Astrocyte (in vitro differentiated cells and primary cell): ENCODE data around the gene DRD2. TPM values are rescaled to one million over a fixed set of nuclear protein-coding genes. Genes with fewer than 3 reads are reported as not detected.

Source experiments
- DNase-seq: peaks from one replicate; pipeline ENCODE4 v3.0.0-alpha.2; 2010; ENCODE audit warnings: low read depth
- FAIRE-seq: peaks from 2 replicates; lab custom pipeline; 2011; peaks lifted over from hg19 to GRCh38; lab: Jason Lieb, UNC
- H2AFZ ChIP-seq: 2 replicates; pipeline ENCODE4 v1.6.0; 2012; ENCODE audit warnings: low read depth, low read length, inconsistent platforms
- H3K27ac ChIP-seq: 2 replicates; pipeline ENCODE4 v1.5.1; 2011; ENCODE audit warnings: low read depth, low read length, inconsistent platforms
- H3K27me3 ChIP-seq: 2 replicates; pipeline ENCODE4 v1.6.0; 2011; ENCODE audit warnings: low read length, inconsistent platforms; ENCODE audit not compliant: insufficient read depth
- H3K36me3 ChIP-seq: 2 replicates; pipeline ENCODE4 v1.5.1; 2011; ENCODE audit warnings: low read length, inconsistent platforms; ENCODE audit not compliant: insufficient read depth
- H3K4me1 ChIP-seq: 2 replicates; pipeline ENCODE4 v1.5.1; 2011; ENCODE audit warnings: low read length, inconsistent platforms; ENCODE audit not compliant: insufficient read depth
- H3K4me2 ChIP-seq: 2 replicates; pipeline ENCODE4 v1.6.0; 2012; ENCODE audit warnings: low read length, inconsistent platforms
- H3K4me3 ChIP-seq: 2 replicates; pipeline ENCODE4 v1.5.1; 2011; ENCODE audit warnings: low read depth, mild to moderate bottlenecking, low read length, inconsistent platforms; ENCODE audit not compliant: insufficient read depth
- H3K79me2 ChIP-seq: 2 replicates; pipeline ENCODE4 v1.6.0; 2012; ENCODE audit warnings: mild to moderate bottlenecking, low read length, inconsistent platforms; ENCODE audit not compliant: insufficient read depth
- H3K9ac ChIP-seq: 2 replicates; pipeline ENCODE4 v1.6.0; 2012; ENCODE audit warnings: mild to moderate bottlenecking, low read length, inconsistent platforms
- H3K9me3 ChIP-seq: 2 replicates; pipeline ENCODE4 v1.5.1; 2012; ENCODE audit warnings: low read depth, mild to moderate bottlenecking, low read length, inconsistent platforms; ENCODE audit not compliant: insufficient read depth
- H4K20me1 ChIP-seq: 2 replicates; pipeline ENCODE4 v1.6.0; 2012; ENCODE audit warnings: low read length, inconsistent platforms; ENCODE audit not compliant: insufficient read depth
- H3K27ac Mint-ChIP-seq: one replicate; pipeline ENCODE4 v1.8.0; 2021; ENCODE audit warnings: mild to moderate bottlenecking, mixed read lengths; ENCODE audit not compliant: unreplicated experiment
- H3K27me3 Mint-ChIP-seq: one replicate; pipeline ENCODE4 v1.8.0; 2021; ENCODE audit warnings: low read depth, mixed read lengths; ENCODE audit not compliant: unreplicated experiment
- H3K36me3 Mint-ChIP-seq: one replicate; pipeline ENCODE4 v1.8.0; 2021; ENCODE audit warnings: low read depth, mixed read lengths; ENCODE audit not compliant: unreplicated experiment
- H3K4me1 Mint-ChIP-seq: one replicate; pipeline ENCODE4 v1.8.0; 2021; ENCODE audit warnings: low read depth, mixed read lengths; ENCODE audit not compliant: unreplicated experiment
- H3K4me3 Mint-ChIP-seq: one replicate; pipeline ENCODE4 v1.8.0; 2021; ENCODE audit warnings: mild to moderate bottlenecking, moderate library complexity, mixed read lengths; ENCODE audit not compliant: unreplicated experiment
- H3K9me3 Mint-ChIP-seq: one replicate; pipeline ENCODE4 v1.8.0; 2021; ENCODE audit warnings: mild to moderate bottlenecking, mixed read lengths; ENCODE audit not compliant: unreplicated experiment
- CTCF ChIP-seq: IDR thresholded peaks from 2 replicates; pipeline ENCODE4 v1.5.1; 2011; ENCODE audit warnings: low read depth, mild to moderate bottlenecking, inconsistent platforms, low read length, moderate library complexity; ENCODE audit not compliant: insufficient read depth
- EZH2 ChIP-seq: IDR thresholded peaks from 2 replicates; pipeline ENCODE4 v1.6.1; 2012; ENCODE audit warnings: mild to moderate bottlenecking, low read length, inconsistent platforms; ENCODE audit not compliant: insufficient read depth
- total RNA-seq: library from RNA; stranded (reverse); gene quantifications from 2 replicates; pipeline ENCODE4 v1.2.1, GENCODE V29; 2021

DRD2 gene
- total RNA-seq, 1 donor from 2014 or later = not detected

- peaks cover 3% of the 10 kb centered on the region for H3K9me3 Mint-ChIP-seq
- no peaks in the 10 kb centered on the region for H3K79me2 ChIP-seq
- H3K27me3 ChIP-seq = no peaks in the 10 kb centered on the region
- H3K4me3 Mint-ChIP-seq = no peak overlapping the region
- H3K36me3 Mint-ChIP-seq = no peaks in the 10 kb centered on the region
- FAIRE-seq (no peak), DNase-seq (no peak)
- no peak for TF ChIP-seq EZH2
- TF ChIP-seq CTCF = no peak
- no peak overlapping the region for H3K4me3 ChIP-seq
- H3K27ac ChIP-seq = no peak overlapping the region
- H3K9ac ChIP-seq = no peak overlapping the region
- H3K4me1 Mint-ChIP-seq = peaks cover 16% of the 10 kb centered on the region
- no peaks in the 10 kb centered on the region for H4K20me1 ChIP-seq
- no peak overlapping the region for H3K4me2 ChIP-seq
- H3K27me3 Mint-ChIP-seq = no peaks in the 10 kb centered on the region
- peaks cover 12% of the 10 kb centered on the region for H3K4me1 ChIP-seq
- no peak overlapping the region for H3K27ac Mint-ChIP-seq
- H3K9me3 ChIP-seq = no peaks in the 10 kb centered on the region
- no peak overlapping the region for H2AFZ ChIP-seq
- no peaks in the 10 kb centered on the region for H3K36me3 ChIP-seq
Observed at GRCh38 chr11:113378692-113379091, 96.5 kb downstream of the DRD2 start.

- no peak for FAIRE-seq
- H3K27me3 Mint-ChIP-seq = no peaks in the 10 kb centered on the region
Observed at GRCh38 chr11:113377681-113378412, 97.4 kb downstream of the DRD2 start.

More at GRCh38 chr11:113377681-113378412, 97.4 kb downstream of the DRD2 start:
- no peaks in the 10 kb centered on the region for H3K9me3 ChIP-seq
- H3K27me3 ChIP-seq = no peaks in the 10 kb centered on the region
- no peak overlapping the region for H2AFZ ChIP-seq
- no peak overlapping the region for H3K4me3 ChIP-seq
- H3K36me3 Mint-ChIP-seq = no peaks in the 10 kb centered on the region
- peaks cover 24% of the 10 kb centered on the region for H3K4me1 Mint-ChIP-seq
- no peak overlapping the region for H3K9ac ChIP-seq
- no peak overlapping the region for H3K27ac ChIP-seq
- no peaks in the 10 kb centered on the region for H4K20me1 ChIP-seq
- H3K79me2 ChIP-seq = no peaks in the 10 kb centered on the region
- no peak overlapping the region for H3K4me2 ChIP-seq
- peak; percentile 27 for DNase-seq
- peaks cover 13% of the 10 kb centered on the region for H3K4me1 ChIP-seq
- no peak for TF ChIP-seq CTCF
- no peak for TF ChIP-seq EZH2
- H3K9me3 Mint-ChIP-seq = peaks cover 5% of the 10 kb centered on the region
- no peak overlapping the region for H3K4me3 Mint-ChIP-seq
- H3K27ac Mint-ChIP-seq = peak overlapping the region; percentile 58
- no peaks in the 10 kb centered on the region for H3K36me3 ChIP-seq
